GM12873 (cell line): ENCODE results near the gene ADAM11.

ENCODE experiments used
- TF ChIP-seq, protein P1 (sequence below): IDR thresholded peaks from 2 replicates; pipeline ENCODE4 v1.5.1; 2012; ENCODE audit warnings: low read depth, mild to moderate bottlenecking, moderate library complexity, low read length, control low read depth; ENCODE audit not compliant: insufficient read depth; ENCODE audit errors: missing control alignments

Gene ADAM11

DNA sequence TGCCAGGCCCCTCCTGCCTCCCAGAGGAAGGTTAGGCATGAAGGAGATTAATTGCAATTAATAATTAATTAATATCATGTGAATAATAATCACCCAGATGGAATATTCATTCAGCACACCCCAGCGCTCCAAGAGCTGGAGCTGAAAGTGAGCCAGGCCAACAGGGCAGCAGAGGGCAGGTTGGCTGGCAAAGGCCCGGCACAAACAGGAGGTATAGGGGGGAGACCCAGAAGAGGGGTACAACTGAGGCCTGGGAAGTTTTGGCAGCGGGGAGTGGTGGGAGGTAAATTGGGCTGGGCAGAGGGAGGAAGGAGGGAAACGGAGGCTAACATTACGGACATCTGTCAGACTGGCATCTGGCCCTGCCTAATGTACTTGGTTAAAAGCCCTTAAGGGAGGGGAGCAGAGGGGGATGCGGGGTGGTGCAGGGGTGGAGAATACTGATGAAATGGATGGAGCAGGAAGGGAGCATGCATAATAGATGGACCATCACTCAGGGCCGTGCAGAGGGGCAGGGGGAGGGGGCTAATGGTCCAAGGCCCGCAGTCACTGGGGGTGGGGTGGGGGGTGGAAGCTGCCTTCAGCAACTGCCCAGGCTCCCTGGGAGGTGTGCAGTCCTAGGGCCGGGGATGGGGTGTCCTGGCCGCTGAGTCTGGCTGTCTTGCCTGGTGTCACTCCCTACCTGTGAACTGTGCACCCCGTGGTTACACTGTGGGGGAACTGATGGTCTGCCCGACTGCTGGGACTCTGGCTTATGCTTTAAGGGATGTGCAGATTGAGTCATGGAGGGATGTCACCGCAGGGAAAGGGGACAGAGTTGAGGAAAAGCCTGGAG is 1.9 kb downstream of the ADAM11 start:
- TF ChIP-seq, protein P1, sequence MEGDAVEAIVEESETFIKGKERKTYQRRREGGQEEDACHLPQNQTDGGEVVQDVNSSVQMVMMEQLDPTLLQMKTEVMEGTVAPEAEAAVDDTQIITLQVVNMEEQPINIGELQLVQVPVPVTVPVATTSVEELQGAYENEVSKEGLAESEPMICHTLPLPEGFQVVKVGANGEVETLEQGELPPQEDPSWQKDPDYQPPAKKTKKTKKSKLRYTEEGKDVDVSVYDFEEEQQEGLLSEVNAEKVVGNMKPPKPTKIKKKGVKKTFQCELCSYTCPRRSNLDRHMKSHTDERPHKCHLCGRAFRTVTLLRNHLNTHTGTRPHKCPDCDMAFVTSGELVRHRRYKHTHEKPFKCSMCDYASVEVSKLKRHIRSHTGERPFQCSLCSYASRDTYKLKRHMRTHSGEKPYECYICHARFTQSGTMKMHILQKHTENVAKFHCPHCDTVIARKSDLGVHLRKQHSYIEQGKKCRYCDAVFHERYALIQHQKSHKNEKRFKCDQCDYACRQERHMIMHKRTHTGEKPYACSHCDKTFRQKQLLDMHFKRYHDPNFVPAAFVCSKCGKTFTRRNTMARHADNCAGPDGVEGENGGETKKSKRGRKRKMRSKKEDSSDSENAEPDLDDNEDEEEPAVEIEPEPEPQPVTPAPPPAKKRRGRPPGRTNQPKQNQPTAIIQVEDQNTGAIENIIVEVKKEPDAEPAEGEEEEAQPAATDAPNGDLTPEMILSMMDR = no peak

DNA sequence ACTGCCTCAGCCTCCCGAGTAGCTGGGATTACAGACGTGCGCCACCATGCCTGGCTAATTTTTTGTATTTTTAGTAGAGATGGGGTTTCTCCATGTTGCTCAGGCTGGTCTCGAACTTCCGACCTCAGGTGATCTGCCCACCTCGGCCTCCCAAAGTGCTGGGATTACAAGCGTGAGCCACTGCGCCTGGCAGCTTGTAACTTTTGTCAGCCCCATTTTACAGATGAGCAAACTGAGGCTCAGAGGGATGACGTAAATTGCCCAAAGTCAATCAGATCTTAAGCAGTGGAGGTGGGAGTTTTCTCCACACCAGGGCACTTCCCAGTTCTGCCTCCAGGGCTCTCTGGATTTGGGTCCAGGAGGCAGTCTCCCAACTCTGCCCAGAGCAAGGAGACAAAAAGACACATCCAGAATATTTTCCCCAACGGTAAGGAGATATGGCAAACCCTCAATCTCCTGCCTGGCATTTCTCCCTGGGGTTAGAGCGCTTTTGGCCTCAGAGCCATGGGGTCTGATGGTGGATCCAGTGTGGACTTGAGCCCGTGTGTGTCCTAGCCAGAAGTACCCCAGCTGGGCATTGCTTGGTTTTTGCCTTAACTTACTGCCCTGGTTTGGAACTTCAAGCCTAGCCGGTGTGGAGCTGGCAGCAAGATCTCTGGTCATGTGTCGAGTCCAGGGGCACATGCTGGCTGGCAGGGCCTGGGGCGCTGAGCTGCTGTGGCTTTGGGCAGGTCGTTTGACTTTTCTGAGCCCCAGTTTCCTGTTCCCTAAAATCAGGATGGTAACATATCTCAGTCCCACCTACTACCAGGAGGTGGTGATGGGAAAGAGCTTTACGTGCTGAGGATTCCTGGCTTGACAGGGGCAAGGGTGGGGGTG is 3.4 kb downstream of the ADAM11 start:
- TF ChIP-seq, protein P1 = no peak

DNA sequence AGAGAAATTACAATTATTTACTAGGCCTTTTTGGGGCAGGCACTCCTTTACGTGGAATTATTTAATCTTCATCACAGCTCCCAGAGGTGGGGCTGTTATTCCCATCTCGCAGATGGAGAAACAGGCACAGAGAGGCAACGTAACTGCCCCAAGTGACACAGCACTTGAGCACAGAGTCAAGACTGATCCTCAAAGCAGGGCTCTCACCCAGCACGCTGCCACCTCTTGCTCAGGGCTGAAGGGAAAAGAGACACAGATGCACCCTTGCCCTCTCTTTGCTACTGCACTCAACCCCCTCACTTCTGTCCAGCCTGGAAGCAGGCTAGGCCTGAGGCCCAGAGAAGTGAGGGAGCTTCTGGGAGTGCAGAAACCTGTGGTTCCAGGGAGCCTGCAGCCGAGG is 4.4 kb downstream of the ADAM11 start:
- TF ChIP-seq, protein P1 = no peak

DNA sequence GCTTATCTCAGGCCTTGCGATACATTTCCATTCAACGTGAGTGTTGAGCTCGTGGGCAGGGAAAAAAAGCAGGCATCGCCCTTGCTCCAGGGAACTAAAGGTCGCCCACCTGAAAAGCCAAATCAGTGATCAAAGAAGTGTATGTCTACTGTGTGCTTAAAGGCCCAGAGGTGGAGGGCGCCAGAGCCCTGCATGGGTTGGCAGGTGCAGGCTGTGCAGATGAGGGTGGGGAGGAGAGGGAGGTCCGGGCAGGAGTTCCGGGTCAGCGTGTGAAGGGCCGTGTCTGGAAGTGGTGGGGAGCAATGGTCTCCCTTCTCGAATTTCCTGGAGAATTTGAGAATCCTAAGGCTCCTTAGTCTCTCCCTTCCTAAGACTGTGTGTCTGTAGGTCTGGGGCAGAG is 7.2 kb downstream of the ADAM11 start:
- TF ChIP-seq, protein P1 = no peak

DNA sequence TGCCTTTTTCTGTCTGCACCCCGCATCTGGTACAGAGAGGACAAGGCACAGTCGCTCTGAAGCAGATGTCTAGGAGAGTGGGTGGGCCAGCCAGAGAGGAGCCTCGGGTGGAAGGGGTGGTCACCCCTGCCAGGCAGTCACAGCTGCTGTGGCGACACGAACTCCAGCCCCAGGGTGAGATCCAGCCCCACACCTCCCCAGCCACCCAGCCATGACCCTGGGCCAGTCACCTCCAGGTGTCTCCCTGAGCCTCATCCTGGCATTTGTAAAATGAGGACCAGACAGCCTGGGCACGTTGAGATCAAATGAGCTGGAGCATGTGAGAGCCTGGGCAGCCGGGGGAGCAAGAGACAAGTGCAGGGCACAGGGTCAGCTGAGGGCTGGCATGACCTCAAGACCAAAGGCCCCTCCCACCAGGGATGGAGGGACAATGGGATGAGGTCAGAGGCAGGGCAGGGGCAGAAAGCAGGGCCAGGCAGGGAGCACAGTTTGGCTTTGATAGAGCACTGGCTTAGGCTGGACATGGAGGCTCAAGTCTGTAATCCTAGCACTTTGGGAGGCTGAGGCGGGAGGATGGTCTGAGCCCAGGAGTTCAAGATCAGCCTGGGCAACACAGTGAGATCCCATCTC is 7.7 kb downstream of the ADAM11 start:
- TF ChIP-seq, protein P1 = no peak

DNA sequence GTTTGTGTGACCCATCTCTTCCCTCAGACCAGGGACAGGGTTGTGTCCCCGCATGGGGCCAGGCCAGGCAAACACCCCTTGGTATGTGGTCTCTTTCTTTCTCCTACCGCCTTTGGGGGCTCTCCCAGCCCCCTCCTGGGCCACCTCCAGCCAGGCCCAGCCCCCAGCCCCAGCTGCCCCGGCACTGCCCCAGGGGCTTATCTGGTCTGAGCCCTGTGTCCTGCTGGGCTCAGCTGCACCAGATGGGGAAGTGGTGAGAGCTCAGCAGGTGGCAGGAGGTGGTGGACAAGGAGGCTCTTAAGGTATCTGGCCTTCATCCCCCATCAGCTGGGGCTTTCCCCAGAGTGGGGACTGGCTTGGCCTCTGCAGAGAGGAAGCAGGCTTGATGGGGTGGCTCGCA is 8.7 kb downstream of the ADAM11 start:
- TF ChIP-seq, protein P1 = no peak

DNA sequence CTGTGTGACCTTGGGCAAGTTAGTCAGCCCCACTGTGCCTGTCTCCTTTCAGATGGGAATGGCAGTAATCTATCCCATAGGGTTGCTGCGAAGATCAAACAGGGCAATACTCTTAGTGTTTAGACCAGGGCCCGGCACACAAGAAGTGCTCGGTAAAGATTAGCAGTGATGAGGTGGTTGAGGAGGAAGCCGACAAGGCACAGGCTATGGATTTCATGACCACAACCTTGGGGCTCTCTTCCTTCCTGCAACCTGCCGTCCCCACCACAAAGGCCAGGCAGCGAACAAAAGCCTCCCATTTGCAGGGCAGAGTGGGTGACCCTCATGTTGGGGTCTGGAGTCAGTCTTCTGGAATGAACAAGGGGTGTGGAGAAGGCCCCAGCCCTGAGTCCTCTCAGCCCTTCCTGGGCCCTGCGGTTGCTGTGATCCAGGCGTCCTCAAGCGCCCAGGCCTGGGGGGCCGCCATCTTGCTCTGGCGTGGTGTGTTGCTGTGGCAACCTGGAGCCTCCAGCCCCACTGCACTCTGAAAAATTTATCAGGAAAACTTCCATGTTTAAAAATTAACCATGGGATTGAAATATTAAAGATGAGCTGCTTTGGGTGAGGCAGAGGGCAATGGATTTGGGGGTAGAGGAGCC is 9.8 kb downstream of the ADAM11 start:
- TF ChIP-seq, protein P1 = no peak
